ENCODE results near the gene FFAR2.

FFAR2 gene

DNA sequence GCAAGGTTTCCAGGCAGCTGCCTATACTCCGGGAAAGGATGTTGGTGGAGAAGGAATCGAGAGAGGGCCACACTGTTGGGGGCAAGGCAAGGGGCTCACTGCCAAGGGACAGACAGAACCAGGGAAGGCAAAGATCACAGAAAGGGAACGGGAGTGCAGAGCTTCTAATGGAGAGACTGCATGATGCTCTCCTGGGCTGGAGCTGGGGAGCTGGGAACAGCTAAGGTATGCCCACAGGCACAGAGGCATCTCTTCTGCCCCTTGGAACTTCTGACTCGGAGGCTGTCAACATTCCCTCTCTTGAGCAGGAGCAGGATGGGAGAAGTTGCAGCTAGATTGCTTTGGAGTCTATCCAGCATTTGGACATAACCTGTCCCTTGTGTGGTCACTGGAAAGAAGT, 22.4 kb upstream of the FFAR2 start:
- no peak for DNase-seq (ENCODE audit: low read depth, low spot score)

DNA sequence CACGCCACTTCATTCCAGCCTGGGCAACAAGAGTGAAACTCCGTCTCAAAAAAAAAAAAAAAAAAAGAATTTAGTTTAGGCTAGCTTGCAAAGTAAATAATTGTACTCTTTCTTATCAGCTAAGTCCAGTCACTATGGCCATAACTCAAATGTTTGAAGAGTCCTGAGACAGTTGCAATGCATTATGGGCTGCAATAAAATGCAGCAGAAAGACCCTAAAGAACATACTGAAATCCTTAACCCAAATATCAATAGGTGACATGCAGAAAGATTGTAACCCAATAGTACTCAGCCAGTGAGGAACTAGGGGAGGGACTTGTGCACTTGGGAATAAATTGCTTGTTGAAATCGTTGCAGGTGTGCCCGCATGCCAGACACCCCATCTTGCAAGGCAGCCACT, 20.9 kb upstream of the FFAR2 start:
- no peak for DNase-seq (ENCODE audit: low read depth, low spot score)

DNA sequence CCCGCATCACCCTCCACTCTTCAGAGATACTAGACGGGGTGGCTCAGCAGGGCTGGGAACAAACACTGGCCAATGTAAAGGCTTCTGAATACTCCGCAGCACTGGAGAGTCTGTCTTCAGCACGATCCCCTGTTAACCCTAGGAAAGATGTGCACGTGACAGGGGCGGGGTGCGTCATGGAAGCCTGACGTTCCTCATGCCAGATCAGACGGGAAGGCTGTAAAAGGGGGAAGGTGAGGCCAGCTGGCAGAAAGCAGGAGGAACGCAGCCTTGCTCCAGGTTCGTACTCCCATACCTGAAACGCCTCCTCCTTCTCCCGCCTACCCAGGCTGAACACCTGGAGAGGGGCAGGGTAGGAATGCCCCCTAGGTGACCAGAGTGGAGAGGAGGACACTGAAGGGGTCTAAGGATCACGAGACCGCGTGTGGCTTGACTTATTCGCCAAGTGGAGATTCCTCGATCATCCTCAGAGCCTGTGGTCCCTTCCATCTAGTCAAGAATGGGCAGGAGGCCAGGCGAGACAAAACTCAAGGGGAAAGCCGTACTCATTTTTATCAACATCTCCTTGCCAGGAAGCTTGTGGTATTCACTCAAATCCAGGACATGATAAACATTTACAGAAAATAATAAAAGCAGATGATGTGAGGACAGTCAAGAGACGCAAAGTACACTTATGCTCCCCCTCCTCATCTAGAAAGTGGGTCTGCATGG, 18.2 kb upstream of the FFAR2 start:
- no peak for DNase-seq (ENCODE audit: low read depth, low spot score)

DNA sequence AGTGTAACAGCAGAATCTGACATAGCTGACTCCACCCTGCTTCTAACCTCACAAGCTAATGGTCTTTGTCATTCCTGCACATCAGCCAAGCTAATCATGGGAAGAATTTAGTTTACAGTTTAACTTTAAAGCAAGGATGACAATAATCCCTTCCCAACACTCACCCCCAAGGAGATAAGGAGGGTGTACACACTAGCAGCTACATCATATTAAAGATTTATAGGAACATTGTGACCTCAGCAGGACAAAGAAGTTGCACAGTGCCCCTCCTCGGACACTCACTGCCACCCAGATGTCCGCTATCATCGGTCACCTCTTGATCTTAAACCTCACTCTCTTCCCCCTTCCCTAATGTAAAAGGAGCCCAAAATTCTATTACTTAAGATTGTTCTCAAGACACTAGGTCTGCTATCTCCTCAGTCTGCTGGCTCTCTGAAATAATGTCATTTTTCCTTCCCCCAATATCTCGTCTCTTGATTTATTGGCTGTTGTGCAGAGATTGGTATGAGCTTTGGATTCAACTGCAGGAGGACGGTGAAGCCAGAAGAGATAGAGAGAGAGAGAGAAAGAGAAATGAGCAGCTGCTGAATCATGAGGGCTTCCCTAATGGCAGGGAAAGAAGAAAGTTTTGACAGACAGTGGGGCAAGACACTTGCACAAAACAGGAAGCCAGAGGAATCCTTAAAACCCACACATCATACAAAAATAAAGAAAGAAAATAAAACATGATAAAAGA, 17.5 kb upstream of the FFAR2 start:
- no peak for DNase-seq (ENCODE audit: low read depth, low spot score)

DNA sequence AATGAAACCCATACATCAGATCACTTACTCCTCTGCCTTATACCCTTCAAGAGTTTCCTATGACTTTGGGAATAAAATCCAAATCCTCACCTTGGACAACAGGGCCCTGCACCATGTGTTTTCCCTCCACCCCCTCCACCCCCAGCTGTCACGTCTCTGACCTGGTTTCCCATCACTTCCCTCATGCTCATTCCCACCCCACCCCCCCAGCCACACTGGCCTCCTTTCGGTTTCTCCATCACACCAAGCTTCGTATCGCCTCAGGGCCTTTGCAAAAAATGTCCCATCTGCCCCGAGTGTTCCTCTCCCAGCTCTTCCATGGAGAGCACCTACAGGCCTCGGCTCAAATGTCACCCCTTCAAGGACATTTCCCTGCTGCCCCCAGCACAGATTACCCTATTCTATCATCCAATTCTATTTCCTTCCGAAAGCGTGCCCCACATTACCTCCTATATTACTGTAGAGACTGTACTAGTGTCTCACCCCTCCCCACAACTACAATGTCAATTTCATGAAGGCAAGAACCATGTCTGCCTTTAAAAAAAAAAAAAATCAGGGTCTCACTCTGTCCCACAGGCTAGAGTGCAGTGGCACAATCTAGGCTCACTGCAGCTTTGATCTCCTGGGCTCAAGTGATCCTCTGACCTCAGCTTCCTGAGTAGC, 16.8 kb upstream of the FFAR2 start:
- no peak for DNase-seq (ENCODE audit: low read depth, low spot score)

DNA sequence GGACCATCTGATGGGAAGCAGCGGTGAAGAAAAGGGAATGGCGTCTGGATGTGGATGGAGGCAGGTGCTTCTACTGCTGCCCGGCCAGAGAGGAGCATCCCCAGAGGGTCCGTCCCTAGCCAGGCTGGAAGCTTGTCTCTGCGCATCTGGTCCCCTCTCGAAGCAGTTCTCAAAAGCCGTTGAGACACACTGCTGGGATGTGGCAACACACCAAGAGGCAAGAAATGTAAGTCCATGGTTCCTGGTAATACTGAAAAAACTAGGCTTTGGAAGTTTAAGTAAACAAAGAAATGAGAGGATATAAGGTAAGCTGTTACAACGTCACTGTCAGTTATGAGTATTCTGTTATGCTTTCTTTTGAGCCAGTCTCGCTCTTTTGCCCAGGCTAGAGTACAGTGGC, 15.1 kb upstream of the FFAR2 start:
- no peak for DNase-seq (ENCODE audit: low read depth, low spot score)

DNA sequence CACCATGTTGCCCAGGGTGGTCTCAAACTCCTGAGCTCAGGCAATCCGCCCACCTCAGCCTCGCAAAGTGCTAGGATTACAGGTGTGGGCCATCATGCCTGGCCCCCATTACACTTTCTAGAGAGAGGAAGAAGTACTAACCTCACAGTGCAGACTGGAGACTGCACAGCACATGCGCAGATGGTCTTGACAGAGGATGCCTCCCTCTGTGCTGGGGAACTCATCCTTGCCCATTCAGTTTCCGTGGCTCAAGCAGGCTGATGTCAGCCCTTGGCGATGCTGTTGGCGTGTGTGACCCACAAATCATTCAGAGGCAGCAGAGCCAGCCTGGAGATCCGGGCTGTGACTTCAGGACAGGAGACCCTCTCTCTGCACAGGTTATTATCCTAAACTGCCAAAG, 14.6 kb upstream of the FFAR2 start:
- no peak for DNase-seq (ENCODE audit: low read depth, low spot score)

DNA sequence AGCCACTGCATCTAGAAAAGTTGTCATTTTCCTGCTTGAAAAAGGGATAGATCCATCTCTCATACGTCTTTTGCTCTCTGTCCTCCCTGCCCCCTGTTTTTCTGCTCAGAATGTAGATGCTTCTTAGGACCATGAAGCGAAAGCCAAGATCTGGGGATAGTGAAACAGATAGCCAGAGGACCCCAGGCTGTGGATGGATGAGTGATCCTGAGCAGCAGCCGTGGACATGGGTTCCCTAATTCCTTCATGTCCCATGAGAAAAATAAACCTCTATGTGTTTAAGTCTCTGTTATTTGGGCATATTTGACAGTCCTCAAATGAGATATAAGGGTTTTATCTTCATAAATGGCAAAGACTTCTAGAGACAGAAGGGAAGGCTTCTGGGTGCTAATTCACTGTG, 12.2 kb upstream of the FFAR2 start:
- DNase-seq (ENCODE audit: low read depth, low spot score), result no peak

DNA sequence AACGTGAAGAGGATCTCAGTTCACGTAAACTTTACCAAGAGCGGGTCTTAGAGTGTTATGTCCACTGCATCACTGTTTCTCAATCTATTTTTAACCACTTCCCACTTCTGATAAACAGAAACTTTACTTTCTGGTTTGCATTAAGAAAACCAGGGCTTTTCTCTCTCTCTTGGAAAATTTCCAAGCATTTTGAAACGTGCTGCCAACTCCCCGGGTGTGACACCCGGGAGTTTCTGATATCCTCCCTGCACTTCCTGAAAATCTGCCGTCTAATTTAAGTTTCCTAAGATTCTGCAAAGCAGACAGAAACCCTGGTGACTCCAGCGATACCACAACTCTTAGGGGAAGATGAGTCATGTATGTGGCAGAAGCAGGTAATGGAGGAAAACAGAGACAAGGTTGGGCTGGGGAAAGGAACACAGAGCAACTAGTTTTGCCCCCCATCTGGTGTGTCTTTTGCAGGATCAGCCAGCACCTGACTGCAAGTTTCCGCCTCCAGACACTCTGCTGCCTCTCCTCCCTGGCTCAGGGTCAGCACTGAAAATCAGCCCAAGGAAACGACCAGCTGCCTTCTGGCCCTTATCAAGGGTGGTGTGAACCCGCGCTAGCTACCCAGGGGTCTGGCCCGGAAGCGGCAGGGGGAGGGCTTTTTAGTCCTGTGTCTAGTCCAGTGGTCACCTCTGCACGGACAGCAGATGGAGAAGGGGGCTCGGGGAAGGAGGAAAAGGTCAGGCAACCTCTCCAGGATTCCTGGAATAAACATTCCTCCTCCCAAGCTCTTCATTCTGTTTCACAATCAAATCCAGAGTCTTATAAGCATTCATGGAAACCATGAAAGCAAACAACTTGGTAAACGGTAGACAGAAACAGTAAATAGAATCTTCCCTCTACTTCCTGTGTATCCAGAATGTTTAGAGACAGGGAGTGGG, 11.3 kb upstream of the FFAR2 start:
- no peak for DNase-seq (ENCODE audit: low read depth, low spot score)

DNA sequence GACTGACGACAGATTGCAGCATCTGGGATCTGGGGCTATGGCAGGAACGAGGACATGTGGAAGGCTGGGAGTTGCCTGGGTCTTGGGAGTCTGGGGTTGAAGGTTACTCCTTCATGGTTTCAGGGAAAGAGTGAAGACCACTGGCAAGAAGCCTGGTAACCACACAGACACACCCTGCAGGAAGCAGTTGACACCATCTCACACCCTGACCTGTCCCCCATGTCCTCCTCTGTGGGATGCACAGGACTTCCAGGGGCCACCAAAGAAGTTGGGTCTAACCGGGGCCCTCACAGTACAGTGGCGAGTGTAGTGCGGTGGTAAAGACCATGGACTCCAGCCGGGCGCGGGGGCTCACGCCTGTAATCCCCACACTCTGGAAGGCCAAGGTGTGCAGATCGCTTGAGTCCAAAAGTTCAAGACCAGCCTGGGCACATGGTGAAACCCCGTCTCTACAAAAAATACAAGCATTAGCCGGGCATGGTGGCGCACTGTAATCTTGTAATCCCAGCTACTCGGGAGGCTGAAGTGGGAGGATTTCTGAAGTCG, 10.6 kb upstream of the FFAR2 start:
- no peak for DNase-seq (ENCODE audit: low read depth, low spot score)

DNA sequence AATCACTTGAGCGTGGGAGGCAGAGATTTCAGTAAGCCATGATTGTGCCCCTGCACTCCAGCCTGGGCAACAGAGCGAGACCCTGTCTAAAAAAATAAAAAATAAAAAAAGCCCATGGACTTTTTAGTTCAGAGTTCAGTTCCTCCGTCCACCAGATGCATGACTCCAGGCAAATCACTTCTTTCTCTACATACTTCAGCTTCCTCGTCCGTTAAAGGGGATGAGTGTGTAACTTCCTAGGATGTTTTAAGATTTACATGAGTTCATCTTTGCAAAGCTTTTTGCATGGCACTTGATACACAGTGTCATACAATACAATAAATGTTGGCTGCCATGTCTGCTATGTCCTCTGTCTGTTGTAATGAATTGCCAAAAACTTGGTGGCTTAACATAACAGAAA, 10.0 kb upstream of the FFAR2 start:
- no peak for DNase-seq (ENCODE audit: low read depth, low spot score)

DNA sequence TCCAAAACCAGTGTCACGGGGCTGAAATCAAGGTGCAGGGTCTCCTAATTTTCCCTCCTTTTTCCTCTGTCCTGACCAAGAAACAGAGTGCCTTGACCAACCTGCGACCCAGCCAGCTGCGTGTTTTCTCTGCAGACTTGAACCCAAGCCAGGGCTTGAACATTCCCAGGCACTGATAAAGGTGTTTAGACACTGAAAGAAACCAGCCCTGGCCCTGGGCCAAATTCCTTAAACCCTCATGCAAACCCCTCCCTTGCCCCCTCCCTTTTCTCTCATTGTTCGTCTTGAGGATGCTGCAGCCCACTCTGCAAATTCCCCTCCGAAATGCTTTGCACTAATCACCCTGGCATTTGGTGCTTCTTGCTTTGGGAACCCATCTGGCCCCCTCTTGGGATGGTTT, 9.5 kb upstream of the FFAR2 start:
- no peak for DNase-seq (ENCODE audit: low read depth, low spot score)

DNA sequence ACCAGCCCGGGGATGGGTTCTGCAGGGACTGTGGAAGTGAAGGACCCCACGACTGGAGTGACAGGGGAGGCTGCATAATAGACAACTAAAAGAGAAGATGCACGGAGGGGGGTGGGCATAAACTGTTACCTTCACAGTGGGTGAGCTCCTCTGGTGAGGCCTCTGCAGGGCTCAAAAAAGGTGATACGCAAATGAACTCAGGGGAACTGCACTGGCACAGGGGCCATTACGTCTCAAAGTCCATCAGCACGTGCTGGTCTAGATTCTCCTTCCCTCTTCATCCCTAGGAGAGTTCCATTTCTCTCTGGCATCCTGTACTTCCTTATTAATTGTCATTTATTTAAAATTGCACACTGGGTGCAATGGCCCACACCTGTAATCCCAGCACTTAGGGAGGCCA, 8.1 kb upstream of the FFAR2 start:
- no peak for DNase-seq (ENCODE audit: low read depth, low spot score)

DNA sequence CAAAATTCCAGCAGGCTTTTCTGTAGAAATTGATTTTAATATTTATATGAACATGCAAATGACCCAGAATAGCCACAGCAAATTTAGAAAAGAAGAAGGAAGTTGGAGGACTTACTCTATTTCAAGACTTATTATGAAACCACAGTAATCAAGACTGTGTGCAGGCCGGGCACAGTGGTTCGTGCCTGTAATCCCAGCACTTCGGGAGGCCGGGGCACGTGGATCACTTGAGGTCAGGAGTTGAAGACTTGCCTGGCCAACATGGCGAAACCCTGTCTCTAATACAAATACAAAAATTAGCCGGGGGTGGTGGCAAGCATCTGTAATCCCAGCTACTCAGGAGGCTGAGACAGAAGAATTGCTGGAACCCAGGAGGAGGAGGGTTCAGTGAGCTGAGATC, 6.0 kb upstream of the FFAR2 start:
- DNase-seq (ENCODE audit: low read depth, low spot score), result no peak

DNA sequence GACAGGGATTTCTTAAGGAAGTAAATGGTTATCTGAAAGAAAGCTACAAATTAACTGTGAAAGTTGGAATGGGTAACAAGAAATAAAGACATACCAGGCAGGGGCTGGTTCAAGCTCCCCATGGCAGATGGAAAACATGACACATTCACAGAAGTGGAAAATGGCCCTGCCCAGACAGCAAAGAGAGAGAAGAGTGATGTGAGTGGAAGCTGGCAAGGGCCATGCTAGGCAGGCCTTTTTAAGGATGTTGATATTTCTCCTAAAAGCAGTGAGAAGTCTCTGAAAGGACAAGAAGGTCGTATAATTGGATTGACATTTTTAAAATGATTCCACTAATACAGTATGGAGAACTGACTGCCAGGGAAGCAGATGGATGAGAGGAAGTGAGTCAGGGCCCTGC, 3.3 kb upstream of the FFAR2 start:
- no peak for DNase-seq (ENCODE audit: low read depth, low spot score)

DNA sequence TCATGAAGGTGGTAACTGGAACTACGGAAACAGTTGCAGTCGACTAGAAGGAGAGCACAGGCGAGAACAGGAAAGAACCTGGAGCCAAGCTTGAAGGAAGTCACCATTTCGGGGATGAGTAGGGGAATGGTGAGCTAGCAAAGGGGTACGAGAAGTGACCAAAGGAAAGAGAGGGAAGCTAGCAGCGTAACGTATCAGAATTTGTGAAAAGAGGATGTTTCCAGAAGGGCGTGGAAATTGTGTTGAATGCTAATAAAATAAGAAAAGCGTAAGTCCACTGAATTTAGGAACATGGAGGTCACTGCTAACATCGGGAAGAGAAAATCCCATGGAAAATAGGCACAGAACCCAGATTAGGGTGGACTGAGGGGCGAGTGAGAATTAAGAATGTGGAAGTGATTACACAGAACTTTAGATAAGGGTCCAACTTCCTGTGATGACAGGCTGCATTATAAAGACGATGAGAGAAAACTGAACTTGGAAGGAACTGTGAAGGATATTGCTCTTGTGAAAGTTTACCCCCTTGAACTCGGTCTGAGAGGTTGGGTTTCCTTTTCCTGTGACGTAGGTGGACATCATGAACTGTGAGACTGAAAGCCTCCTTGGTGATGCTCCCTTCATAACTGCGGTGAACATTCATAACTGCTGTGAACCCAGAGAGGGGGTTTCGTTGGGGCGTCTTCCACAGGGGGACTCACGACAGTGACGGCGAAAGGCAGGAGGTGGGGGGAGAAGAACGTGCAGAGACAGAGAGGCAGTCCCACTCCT, 2.0 kb upstream of the FFAR2 start:
- DNase-seq (ENCODE audit: low read depth, low spot score), result no peak

DNA sequence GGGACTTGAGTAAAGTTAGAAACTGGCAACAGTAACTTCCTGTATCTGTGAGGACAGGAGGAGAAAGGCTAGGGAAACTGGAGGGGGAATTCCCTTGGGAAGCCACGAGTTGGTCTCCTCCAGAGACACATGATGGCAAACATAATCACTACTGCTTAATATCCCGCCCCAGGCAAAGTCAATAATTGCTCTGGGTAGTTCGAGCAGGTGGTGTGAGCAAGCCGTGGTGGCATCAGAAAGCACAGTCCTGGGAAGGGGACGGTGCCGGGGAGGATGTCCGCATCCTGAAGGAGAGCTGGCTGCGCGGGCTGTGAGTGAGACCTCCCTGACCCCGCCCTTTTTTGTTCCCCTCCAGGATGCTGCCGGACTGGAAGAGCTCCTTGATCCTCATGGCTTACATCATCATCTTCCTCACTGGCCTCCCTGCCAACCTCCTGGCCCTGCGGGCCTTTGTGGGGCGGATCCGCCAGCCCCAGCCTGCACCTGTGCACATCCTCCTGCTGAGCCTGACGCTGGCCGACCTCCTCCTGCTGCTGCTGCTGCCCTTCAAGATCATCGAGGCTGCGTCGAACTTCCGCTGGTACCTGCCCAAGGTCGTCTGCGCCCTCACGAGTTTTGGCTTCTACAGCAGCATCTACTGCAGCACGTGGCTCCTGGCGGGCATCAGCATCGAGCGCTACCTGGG, 1.4 kb downstream of the FFAR2 start:
- no peak for DNase-seq (ENCODE audit: low read depth, low spot score)

DNA sequence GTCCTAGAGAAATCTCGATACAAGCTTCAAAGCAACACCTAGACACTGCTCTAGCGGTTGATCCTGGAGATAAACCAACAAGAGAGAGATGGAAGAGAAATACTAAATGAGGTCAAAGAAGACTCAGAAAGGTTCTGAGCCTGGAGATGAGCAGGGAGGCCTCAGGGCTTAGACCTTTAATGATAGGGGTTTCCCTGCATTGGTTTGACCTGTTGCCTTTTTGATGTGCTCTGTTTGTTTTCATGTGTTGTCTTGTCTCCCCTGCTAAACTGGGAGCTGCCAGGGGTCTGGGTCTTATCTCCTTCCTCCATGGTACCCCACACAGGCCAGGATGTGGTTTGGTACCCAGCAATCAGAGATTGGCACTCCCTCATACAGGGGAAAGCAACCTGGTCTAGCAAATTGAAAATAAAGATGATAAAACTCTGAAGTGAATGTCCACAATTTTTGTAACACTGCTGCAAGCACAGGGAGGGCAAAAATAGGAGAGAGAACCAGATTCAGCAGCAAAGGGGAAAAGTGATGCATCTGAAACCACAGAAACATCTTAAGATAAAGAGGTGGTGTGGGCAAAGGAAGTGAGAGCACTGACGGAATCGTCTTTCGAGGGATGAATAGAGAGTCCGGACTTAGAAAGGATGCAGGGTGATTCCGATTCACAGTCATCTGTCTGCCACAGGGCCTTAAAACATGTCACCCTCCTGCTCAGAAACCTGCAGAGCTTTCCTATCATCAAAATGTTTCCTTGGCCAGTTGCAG, 3.5 kb downstream of the FFAR2 start:
- no peak for DNase-seq (ENCODE audit: low read depth, low spot score)

DNA sequence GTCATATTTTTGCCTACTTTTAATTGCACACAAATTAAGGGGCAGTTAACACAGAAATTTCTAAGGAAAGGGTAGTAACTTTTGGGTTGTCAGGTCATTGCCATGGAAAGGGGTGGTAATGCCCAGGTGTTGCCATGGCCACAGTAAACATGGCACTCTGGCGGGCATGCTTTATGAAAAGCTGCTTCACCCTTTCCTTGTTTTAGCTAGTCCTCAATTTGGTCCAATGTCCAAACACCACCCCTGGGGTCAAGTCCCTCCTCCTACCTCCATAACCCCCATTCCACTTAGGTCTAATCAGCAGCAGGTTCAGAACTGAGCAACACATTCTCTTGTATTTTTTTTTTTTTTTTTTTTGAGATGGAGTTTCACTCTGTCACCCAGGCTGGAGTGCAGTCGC, 6.6 kb downstream of the FFAR2 start:
- no peak for DNase-seq (ENCODE audit: low read depth, low spot score)
